ENCODE measurements around the gene PKD1L1. TPM values are rescaled to one million over a fixed set of nuclear protein-coding genes. Genes with fewer than 3 reads are reported as not detected.

Gene PKD1L1
- total RNA-seq, 2 donors from 2014 or later, result 0.13 to 0.20 TPM

GRCh38 chr7:47744883-47745282, 203.4 kb downstream of the PKD1L1 start:
- Mint-ChIP-seq H3K27ac (no peak overlapping the region), H3K4me3 (no peak overlapping the region)
- no peak for TF ChIP-seq CTCF (conservative IDR thresholded peaks at IDR 0.05)

GRCh38 chr7:47743965-47744591, 204.2 kb downstream of the PKD1L1 start:
- H3K4me3 ChIP-seq (ENCODE audit: low read length), result no peak overlapping the region
- Mint-ChIP-seq H3K9me3 (no peaks in the 10 kb centered on the region), H3K4me1 (peaks cover 11% of the 10 kb centered on the region), H3K27ac (peak overlapping the region; percentile 66), H3K36me3 (ENCODE audit: low read depth) (no peaks in the 10 kb centered on the region), H3K27me3 (ENCODE audit: insufficient read depth) (peaks cover 11% of the 10 kb centered on the region), H3K4me3 (no peak overlapping the region)
- H3K4me1 ChIP-seq (ENCODE audit: control insufficient read depth, insufficient read depth, low read length), result no peaks in the 10 kb centered on the region
- H3K9me3 ChIP-seq (ENCODE audit: control insufficient read depth, low read length), result no peaks in the 10 kb centered on the region
- H3K36me3 ChIP-seq (ENCODE audit: control insufficient read depth, insufficient read depth, low read length), result no peaks in the 10 kb centered on the region
- H3K27me3 ChIP-seq (ENCODE audit: control insufficient read depth, insufficient read depth, low read length, poor library complexity, severe bottlenecking), result no peaks in the 10 kb centered on the region
- no peak for TF ChIP-seq CTCF (conservative IDR thresholded peaks at IDR 0.05)
- peak; percentile 89 for DNase-seq
- no peak overlapping the region for H3K9ac ChIP-seq (ENCODE audit: extremely low read depth, low read length, poor library complexity, severe bottlenecking)
- H3K27ac ChIP-seq (ENCODE audit: low read depth, low read length), result no peak overlapping the region
- WGBS, 2 experiments (ENCODE audit: insufficient coverage in 1 of 2, insufficient read length in 1 of 2), result 73 to 91% methylated on average over 16 to 25 of the region's 25 CpGs

More at GRCh38 chr7:47744883-47745282, 203.4 kb downstream of the PKD1L1 start:
- Histone ChIP-seq H3K27me3 (ENCODE audit: control insufficient read depth, insufficient read depth, low read length, poor library complexity, severe bottlenecking) (no peaks in the 10 kb centered on the region), H3K27ac (ENCODE audit: low read depth, low read length) (no peak overlapping the region), H3K4me3 (ENCODE audit: low read length) (no peak overlapping the region), H3K4me1 (ENCODE audit: control insufficient read depth, insufficient read depth, low read length) (no peaks in the 10 kb centered on the region), H3K36me3 (ENCODE audit: control insufficient read depth, insufficient read depth, low read length) (no peaks in the 10 kb centered on the region), H3K9me3 (ENCODE audit: control insufficient read depth, low read length) (no peaks in the 10 kb centered on the region), H3K9ac (ENCODE audit: extremely low read depth, low read length, poor library complexity, severe bottlenecking) (no peak overlapping the region)
- Mint-ChIP-seq H3K27me3 (ENCODE audit: insufficient read depth) (peaks cover 9% of the 10 kb centered on the region), H3K36me3 (ENCODE audit: low read depth) (no peaks in the 10 kb centered on the region), H3K4me1 (peaks cover 8% of the 10 kb centered on the region), H3K9me3 (no peaks in the 10 kb centered on the region)
- DNase-seq, result no peak
- 89 to 91% methylated on average over 3 to 7 of the region's 8 CpGs for WGBS, 2 experiments (ENCODE audit: insufficient coverage in 1 of 2, insufficient read length in 1 of 2)

- Mint-ChIP-seq H3K4me3 (no peak overlapping the region), H3K27ac (no peak overlapping the region), H3K9me3 (no peaks in the 10 kb centered on the region), H3K27me3 (ENCODE audit: insufficient read depth) (peaks cover 17% of the 10 kb centered on the region), H3K4me1 (peaks cover 11% of the 10 kb centered on the region), H3K36me3 (ENCODE audit: low read depth) (no peaks in the 10 kb centered on the region)
- H3K9ac ChIP-seq (ENCODE audit: extremely low read depth, low read length, poor library complexity, severe bottlenecking), result no peak overlapping the region
- no peak overlapping the region for H3K4me3 ChIP-seq (ENCODE audit: low read length)
- no peaks in the 10 kb centered on the region for H3K27me3 ChIP-seq (ENCODE audit: control insufficient read depth, insufficient read depth, low read length, poor library complexity, severe bottlenecking)
- H3K36me3 ChIP-seq (ENCODE audit: control insufficient read depth, insufficient read depth, low read length), result no peaks in the 10 kb centered on the region
- H3K27ac ChIP-seq (ENCODE audit: low read depth, low read length), result no peak overlapping the region
- no peaks in the 10 kb centered on the region for H3K9me3 ChIP-seq (ENCODE audit: control insufficient read depth, low read length)
- H3K4me1 ChIP-seq (ENCODE audit: control insufficient read depth, insufficient read depth, low read length), result no peaks in the 10 kb centered on the region
- no peak for DNase-seq
- no peak for TF ChIP-seq CTCF (conservative IDR thresholded peaks at IDR 0.05)
- whole genome bisulfite sequencing, 2 experiments (ENCODE audit: insufficient coverage in 1 of 2, insufficient read length in 1 of 2), result 81 to 94% methylated on average over 4 to 6 of the region's 6 CpGs
Observed at GRCh38 chr7:47741984-47742383, 206.3 kb downstream of the PKD1L1 start.
